ENCODE results near the gene GNG7. TPM values are rescaled to one million over a fixed set of nuclear protein-coding genes. Genes with fewer than 3 reads are reported as not detected.

GNG7 gene
- total and polyA plus RNA-seq, 10 of the 15 experiments (the other 5 are each of a cell fraction or from before 2014, with no cell fraction given): 1.9 to 13.6 (median 6.5) TPM

DNA sequence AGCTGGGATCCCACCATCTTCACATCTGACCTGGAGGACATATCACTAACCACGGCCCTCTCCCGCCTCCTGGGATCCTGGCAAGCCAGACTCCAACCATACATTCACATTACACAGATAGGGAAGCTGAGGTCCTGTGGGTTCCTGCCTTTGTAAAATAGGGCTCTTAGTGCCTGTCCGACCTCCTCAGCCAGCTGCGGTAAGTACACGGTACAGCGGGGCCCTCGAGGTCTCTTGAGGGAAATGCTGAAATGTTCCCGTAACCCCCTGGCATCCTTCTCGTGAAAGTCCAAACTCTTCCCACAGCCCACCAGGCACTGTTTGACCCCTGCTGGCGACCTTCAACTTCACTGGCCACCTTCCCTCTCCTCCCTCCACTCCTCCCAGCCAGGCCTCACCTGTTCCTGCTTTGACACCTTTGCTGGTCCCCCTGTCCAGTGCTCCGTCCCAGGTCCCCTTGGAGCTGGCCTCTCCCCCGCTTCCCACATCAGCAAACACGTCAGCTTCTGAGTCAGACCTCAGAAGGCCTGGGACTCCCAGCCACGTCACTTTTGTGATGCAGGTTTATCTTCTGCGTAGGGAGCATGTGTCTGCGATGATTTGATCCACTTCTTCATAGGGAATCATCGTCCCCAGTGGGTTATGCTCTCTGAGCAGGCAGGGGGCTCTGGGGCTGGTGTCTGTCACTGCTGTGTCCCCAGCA, 8.8 kb upstream of the GNG7 start:
- Histone ChIP-seq H3K27ac (ENCODE audit: control insufficient read depth, insufficient read depth) (peak overlapping the region; percentile 44), H2AFZ (ENCODE audit: control insufficient read depth, low read depth, low read length) (peak overlapping the region; percentile 45), H4K20me1 (ENCODE audit: control insufficient read depth, insufficient read depth) (no peaks in the 10 kb centered on the region), H3K27me3 (replicated peaks in 1 of 2; ENCODE audit: control insufficient read depth in 2 of 2, insufficient read depth in 2 of 2, low read length in 1 of 2) (no peaks in the 10 kb centered on the region), H3K9ac (ENCODE audit: control insufficient read depth, insufficient read depth, low read length) (no peak overlapping the region), H3K4me1 (ENCODE audit: control insufficient read depth, insufficient read depth, low read length) (peaks cover 15% of the 10 kb centered on the region), H3K4me2 (ENCODE audit: control insufficient read depth, insufficient read depth) (peak overlapping the region; percentile 74), H3K4me3 (no peak overlapping the region), H3K36me3 (ENCODE audit: control insufficient read depth in 2 of 2, insufficient read depth in 2 of 2, low read length in 1 of 2) (no peaks in the 10 kb centered on the region), H3K79me2 (ENCODE audit: control insufficient read depth, insufficient read depth, low read length) (no peaks in the 10 kb centered on the region), H3K9me3 (replicated peaks; ENCODE audit: control insufficient read depth, insufficient read depth, low read length) (peaks cover 7% of the 10 kb centered on the region; the same call in 2 of the 3 replicates)
- in situ Hi-C loops (cut with MboI): no loop called here
- no peak for FAIRE-seq
- intact Hi-C loops (cut with micrococcal nuclease; ENCODE audit: unreplicated experiment): no loop called here
- DNase-seq (ENCODE audit: low read depth, low spot score): no peak
- TF ChIP-seq MEF2B (IDR thresholded peaks at IDR 0.05; ENCODE audit: partially characterized antibody, poor library complexity, severe bottlenecking) (peak; percentile 11), EGR1 (IDR thresholded peaks at IDR 0.05; ENCODE audit: borderline replicate concordance in 1 of 2, low read depth in 2 of 2, low read length in 2 of 2) (no peak)
- TF ChIP-seq, protein P1, sequence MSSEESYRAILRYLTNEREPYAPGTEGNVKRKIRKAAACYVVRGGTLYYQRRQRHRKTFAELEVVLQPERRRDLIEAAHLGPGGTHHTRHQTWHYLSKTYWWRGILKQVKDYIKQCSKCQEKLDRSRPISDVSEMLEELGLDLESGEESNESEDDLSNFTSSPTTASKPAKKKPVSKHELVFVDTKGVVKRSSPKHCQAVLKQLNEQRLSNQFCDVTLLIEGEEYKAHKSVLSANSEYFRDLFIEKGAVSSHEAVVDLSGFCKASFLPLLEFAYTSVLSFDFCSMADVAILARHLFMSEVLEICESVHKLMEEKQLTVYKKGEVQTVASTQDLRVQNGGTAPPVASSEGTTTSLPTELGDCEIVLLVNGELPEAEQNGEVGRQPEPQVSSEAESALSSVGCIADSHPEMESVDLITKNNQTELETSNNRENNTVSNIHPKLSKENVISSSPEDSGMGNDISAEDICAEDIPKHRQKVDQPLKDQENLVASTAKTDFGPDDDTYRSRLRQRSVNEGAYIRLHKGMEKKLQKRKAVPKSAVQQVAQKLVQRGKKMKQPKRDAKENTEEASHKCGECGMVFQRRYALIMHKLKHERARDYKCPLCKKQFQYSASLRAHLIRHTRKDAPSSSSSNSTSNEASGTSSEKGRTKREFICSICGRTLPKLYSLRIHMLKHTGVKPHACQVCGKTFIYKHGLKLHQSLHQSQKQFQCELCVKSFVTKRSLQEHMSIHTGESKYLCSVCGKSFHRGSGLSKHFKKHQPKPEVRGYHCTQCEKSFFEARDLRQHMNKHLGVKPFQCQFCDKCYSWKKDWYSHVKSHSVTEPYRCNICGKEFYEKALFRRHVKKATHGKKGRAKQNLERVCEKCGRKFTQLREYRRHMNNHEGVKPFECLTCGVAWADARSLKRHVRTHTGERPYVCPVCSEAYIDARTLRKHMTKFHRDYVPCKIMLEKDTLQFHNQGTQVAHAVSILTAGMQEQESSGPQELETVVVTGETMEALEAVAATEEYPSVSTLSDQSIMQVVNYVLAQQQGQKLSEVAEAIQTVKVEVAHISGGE (CRISPR knock-in tag; IDR thresholded peaks at IDR 0.05): no peak
- ChIA-PET SMC1A (ENCODE audit: uncharacterized antibody, unreplicated experiment) (interaction anchor here (1.5 to 2.9 kb wide), 3 partner anchors 10 to 18 kb away, joined by 3 to 9 read pairs (median 8); no protein-coding TSS in a partner anchor), CTCF (interaction anchor here (0.7 to 1.7 kb wide), 5 partner anchors 11 to 38 kb away, joined by 3 to 4 read pairs (median 3); no protein-coding TSS in a partner anchor), POLR2A (interaction anchor here (1.9 kb wide), 1 partner anchor 12 kb away, joined by 14 read pairs; no protein-coding TSS in a partner anchor), RAD21 (ENCODE audit: unreplicated experiment) (interaction anchor here (1.2 to 2.1 kb wide), 2 partner anchors 10 to 31 kb away, joined by 5 to 6 read pairs; no protein-coding TSS in a partner anchor)
- WGBS (ENCODE audit: insufficient coverage, insufficient replicate concordance, low lambda C conversion rate, missing lambda C conversion rate): 52% methylated on average over 16 of the region's 17 CpGs
- BruUV-seq (replicated peaks): no TSS peak
- ATAC-seq: peak; percentile 63

Measured in GM12878 (cell line).